NCI-H187 treated with DMSO at 0.1 percent for 48 hours (cell line): ENCODE results near the gene FRZB.

Experiments used
- DNase-seq: peaks from one replicate; lab custom pipeline; 2025; lab: John Stamatoyannopoulos, UW

FRZB gene

DNA sequence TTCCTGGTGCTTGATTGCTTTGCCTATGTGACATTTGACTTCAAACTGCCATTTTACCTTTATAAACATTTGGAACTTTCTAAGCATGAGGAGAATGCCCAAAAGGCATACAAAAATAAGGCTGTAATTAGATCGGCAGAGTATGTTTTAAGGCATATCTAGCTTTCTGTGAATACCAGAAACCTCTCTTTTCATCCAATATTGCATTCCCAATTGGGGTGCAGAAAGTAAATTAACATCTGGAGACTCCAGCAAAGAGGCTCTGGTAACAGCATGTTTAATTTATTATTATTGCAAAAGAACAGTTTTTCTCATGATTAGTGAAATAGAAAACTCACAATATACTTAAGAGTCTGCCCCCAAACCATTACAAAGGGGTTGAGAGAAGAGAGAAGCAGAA, 32.1 kb downstream of the FRZB start:
- DNase-seq, result no peak

DNA sequence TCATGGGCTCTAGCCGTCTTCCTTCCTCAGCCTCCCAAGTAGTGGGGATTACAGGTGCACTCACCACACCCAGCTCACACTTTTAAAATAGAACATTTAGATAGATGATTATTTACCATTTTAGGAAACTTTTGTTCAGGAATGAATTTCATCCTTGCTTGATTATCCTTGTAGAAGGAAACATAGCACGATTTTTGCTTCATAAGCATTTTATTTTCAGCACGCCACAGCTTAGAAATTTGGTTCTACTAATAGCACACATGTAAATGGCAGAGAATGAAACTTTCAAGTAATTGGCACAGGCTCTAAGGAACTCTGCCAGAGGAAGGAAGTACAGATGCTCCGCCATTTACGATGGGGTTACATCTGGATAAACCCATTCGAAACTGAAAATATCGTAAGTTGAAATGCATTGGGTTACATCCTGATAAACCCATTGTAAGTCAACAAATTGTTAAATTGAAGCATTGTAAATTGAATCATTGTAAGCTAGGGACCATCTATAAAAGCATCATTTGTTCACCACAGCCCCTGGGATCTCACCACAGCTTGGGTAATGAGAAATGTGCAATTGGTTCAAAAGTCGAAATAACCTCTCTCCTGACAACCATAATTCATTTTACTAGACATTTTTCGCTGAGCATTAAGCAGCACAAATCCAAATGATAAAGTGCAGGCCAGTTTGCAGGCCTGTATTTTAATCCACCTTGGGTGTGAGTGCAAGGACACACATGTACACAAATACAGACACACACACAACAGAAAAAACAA, 33.2 kb downstream of the FRZB start:
- no peak for DNase-seq

DNA sequence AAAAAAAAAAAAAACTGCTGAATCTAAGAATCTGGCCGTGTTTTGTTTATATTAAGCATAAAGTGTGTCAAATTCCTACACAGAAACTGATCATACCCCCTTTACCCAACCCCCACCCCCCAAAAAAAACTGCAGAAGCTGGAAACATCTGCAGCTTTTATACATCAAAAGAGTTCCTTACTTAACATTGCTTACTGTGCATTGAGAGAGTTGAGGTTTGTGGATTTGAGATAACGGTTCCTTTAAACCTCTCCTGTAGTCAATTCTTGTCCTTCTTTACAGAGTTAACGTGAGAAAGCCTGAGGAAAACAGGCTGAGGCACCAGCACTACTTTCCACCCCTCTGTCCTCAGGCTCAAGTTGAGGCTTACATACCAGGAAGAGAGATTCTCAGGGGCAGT, 34.5 kb downstream of the FRZB start:
- no peak for DNase-seq

DNA sequence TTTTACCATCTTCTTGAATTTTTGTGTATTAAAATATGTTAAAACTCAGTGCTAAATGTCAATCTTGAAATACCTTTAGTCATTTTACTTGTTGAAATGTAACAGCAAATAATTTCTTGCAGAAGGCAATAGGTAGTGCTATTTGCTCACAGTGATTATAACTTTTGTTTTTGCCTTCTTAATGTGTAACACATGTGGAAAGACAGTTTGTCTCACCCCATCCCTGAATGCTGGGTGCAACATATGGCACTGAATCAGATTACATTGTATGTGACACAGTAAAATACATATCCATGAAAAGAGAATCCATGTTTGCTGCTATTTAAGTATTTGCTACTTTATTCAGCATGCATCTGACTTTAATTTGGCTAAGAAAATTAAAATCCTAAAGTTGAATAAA, 35.3 kb downstream of the FRZB start:
- no peak for DNase-seq

DNA sequence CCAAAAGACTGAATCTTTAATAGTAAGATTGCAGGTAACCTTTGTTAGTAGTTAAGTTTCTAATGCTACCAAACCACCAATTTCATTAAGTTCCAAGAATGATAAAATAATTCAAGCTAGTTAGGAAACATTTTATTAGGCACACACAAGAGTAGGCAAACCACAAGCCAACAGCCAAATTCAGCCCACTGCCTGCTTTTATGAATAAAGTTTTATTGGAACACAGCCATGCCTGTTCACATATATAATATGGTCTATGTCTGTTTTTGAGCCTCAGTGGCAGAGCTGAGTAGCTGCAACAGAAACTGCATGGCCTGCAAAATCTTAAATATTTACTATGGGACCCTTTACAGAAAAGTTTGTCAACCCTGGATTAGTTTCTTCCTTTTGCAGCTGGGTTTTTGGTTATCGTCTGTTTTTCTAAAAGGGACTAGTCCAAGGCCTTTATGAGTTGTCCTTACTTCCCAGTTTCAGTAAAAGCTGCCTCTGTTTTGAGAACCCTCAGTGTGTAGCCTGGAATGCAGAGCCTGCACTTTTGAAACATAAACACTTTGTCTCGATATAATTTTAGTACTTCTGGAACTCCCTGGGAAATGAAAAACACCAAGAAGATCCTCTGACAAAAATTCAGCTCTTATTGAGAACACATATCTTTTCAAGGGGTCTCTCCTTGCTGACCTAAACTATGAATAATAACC, 39.1 kb downstream of the FRZB start:
- DNase-seq, result no peak

DNA sequence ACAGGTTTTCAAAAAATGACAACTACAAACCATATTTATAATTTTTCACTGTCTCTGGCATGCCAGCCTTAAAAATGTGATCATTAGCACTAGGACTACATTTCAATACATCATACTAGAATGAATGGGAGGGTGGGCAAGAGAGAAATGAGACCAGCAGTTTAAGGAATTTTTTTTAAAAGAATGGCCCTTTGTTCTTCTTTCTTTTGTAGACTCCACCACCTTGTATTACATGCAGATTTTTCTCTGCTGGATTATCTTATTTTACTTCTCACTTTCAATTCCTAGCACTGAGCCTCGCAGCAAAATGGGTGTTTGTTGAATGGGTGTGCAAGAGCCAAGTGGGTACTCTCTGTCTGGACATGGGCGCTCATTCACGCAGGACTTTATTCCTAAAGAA, 39.9 kb downstream of the FRZB start:
- no peak for DNase-seq

DNA sequence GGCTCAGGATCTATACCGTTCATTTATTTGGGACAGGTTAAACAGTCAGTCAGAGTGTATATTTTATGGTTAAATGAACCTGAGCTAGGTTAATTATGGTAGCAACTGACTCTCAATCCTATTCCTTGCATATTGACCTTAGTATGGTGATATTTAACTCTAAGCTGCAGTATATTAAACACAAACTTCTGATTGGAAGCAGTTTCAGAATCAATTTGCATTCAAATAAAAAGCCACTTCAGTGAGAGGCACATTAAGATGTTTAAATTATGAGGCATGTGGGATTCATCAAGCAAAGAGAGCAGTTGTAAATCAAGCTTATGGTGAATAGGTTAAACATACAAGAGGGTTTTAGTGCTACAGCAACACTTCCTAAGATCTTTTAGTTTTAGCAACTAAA, 40.4 kb downstream of the FRZB start:
- no peak for DNase-seq

DNA sequence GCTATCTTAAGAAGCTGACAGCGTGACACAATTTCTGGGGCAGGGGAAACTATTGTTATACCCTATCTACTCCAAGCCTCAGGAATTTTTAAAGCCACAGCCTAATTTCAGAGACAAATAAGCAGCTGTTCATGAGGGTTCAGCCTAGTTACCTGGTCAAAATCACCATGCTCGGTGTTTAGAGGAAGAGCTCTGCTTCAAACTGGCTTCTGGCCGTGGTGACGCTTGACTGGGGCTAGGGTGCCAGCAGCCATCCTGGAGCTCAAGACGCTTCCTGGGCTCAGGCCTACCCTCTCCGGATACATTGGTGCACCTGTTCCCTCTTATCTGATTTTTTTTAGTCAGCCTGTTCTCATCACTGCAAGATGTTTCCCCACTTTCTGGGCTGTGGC, 41.7 kb downstream of the FRZB start:
- DNase-seq, result no peak

DNA sequence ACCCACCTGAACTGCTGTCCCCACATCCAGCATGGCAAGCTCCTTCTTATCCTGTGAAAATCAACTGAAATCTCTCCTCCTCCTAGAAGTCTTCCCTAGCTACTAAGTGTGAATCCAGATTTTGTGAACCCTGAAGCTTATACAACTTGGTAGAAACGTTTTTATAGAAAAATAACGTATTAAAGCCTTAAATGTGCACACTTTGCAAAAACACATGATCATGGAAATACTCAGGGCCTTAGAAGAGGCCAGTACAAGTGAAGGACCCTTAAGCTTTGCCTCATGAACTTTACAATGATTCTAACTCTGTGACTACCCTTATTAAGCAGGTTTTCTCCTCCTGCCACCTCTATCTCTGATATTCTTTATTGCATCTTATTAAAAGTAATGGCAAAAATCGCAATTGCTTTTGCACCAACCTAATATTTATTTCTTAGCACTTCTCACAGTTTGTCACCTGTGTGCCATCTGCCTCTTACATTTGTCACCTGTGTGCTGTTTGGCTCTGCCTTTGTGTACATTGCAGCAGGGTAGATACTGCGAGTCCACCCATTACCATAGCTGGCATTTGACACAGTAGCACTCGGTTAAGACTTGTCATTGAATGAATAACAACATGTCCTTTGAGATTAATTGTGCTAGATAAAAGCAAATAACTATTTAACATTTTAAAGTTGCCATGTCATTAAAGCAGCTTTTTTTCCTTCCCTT, 42.2 kb downstream of the FRZB start:
- DNase-seq, result no peak

DNA sequence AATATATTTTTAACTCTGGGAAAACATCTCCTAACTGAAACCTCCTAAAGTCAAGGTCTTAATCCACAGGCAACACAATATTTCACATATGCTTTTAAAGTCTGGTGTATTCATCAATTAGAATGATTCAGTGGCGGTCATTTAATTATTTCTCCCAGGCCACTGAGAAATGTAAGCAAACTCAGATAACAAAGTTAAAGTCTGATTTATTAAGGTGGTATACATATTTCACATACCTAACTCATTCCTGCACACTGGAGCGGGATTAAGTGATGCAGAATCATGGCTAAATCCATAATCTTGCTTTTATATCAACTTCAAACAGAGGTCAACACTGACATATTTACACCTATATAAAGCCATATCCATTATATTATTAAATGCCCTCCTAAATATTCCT, 43.7 kb downstream of the FRZB start:
- DNase-seq, result no peak

DNA sequence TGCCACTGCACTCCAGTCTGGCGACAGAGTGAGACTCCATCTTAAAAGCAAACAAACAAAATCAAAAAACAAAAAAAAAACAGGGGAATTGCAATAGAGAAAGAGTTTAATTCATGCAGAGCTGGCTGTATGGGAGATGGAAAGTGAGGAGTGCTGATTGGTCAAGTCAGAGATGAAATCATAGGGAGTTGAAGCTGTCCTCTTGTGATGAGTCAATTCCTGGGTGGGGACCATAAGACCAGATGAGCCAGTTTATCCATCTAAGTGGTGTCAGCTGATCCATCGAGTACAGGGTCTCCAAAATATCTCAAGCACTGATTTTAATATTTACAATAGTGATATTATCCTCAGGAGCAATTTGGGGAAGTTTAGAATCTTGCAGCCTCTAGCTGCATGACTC, 45.3 kb downstream of the FRZB start:
- no peak for DNase-seq

DNA sequence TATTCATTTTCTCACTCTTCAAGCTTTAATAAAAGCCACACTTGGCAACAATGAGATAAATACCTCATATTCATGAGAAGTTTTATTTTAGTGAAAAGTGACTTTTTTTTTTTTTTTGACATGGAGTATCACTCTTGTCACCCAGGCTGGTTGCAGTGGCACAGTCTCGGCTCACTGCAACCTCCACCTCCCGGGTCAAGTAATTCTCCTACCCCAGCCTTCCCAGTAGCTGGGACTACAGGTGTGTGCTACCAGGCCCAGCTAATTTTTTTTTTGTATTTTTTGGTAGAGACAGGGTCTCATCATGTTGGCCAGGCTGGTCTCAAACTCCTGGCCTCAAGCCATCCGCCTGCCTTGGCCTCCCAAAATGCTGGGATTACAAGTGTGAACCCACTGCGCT, 47.0 kb downstream of the FRZB start:
- DNase-seq, result no peak

DNA sequence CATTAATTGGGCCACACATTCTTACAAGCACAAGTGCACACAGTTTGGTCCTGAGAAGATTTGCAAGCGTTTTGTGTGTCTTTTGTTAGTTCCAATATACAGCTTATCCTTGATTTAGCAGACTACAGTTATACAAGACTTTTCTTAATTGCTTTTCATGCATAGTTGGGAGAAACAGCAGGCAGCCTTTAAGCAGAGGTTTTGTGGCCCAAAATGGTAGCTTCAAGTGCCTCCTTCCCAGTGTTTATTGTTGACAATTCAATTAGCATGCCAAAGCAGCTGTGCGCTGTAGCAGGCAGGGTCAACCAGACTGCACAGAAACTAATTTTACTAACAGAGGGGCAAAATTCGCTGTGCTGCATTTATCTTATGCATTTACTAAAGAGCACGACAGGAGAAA, 47.5 kb downstream of the FRZB start:
- DNase-seq, result peak; percentile 51

DNA sequence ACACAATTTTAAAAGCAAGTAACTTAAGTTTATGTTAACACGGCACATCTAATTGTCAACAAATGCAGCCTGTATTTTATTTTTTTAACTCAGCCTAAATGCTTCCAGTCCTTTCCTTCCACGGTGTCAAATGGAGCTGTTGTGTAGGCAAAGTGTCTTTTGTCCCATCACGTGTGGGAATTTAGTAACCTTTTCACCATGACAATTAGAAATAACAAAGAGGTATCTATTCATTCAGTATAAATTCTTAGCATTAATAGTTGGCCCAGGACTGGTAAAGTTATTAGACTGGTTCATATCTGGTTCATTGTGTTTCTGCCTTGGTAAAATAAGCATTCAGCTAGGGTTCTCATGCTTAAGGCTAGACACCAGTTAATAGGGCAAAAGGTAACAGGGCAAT, 47.9 kb downstream of the FRZB start:
- no peak for DNase-seq

DNA sequence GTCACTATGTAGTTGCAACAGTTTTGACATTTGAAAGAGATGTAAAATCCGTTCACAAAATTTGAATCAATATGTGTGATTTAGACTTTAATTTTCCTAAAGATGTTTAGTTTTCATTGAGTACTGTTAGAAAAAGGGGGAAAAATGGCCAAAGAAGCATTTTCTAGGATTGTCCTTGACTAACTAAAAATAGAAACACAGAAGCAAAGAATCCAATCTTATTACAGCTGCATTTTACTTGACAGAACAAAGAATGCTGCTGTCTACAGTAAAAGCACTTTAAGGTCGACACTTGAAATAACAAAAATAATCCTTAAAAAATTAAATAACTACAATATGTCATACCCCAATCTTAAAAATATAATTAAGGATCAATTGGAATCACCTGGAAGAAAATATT, 48.9 kb downstream of the FRZB start:
- no peak for DNase-seq

DNA sequence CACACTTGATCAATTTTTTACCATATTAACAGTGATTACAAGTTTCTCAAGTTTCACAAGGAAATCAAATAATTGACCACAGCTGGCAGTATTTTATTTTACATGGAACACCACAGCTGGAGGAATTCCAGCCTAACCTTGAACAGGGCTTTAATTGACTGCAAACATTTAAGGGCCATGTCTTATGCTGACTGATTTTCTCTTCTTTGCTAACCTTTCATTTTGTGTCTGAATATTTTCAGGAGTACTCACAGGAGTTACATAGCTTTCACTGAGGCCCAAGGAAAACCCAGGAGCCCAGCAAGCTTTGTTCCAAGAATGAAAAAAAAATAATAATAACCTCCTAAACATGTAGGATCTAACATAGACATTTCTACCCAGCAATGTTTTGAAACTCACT, 49.6 kb downstream of the FRZB start:
- DNase-seq, result no peak

DNA sequence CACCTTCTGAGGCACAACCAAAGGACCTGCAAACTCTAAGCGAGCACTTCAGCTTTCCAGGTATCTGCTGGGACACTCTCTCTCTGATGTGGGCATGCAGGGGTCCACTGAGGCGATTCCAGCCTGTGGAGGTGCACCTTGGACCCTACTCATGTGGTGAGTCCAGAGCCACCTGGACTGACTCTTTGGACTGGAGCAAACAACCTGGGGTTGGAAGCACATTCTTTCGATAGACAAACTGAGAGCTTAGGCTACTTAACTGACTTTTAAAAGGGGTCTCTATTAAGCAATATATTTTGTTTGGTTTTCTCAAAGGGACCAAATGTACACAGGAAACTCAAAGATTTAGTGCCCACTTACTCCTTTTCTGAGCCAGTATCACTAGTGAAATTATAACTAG, 51.6 kb downstream of the FRZB start:
- DNase-seq, result no peak

DNA sequence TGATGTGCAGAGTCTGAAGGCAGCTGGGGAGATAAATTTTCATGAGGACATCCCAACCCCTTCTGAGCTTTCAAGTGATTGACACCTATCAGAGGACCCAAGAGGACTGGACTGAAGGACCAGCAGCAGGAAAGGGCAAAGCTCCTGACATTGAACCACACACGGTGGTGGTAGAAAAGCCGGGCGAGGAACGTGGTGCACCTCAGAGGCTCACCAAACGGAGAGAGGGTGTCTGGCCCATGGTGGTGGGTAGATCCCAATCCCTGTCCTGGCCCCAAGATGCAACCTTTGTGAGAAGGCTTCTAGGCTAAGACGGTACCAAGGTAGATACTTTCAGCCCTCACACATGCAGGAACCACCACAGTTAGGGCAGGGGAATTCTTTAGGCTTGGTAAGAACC, 52.1 kb downstream of the FRZB start:
- DNase-seq, result no peak

DNA sequence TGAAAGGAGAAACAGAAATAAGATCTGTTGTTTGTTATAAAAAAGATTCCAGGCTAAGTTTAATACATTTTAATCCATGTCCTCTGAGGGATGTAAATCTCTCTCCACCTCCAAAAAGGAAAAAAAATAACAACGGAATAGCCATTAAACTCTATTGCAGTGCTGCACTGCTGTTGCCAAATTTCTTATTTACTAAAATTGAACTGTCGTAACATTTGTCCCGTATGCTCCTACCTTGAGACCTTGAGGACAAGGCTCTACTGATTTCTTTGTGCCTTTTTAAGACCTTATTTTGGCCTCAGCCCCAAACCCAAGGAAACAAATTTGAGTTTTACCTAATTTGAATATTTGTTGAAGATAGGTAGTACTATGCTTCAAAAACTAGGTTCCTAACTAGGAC, 56.4 kb downstream of the FRZB start:
- DNase-seq, result no peak

DNA sequence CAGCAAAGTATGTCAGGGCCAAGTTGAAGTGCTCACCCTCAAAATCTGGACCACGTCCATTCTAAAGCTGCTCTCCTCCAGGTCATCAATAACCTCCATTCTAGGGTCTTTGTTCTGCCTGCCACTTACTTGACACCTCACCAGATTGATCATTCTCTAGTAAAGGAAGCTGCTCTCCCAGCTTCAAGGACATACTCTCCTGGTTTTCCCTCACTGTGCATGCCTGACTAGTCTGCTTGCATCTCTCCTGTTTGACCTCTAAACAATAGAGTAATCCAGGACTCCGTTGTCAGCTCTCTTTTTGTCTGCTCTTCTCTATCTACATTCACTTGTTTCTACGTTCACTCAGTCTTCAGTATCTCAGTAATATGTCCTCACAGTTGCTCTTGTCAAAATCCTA, 59.1 kb downstream of the FRZB start:
- no peak for DNase-seq

DNA sequence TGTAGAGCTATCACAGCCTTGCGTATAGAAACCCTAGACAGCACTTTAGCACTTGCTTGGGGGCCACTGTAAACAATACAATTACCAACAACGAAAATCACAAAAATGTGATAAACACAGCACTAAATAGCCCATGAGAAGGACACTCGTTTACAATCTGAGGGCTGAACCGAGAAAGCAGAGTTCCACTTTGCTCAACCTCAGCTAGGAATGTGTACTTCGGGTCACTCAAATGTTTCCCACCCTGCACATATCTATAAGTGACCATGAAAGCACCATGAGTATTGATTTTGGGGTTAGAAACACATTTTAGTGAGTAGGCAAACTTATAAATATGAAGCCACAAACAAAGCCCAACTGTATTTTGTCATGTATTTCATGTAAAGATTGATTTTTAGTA, 62.3 kb downstream of the FRZB start:
- DNase-seq, result no peak

DNA sequence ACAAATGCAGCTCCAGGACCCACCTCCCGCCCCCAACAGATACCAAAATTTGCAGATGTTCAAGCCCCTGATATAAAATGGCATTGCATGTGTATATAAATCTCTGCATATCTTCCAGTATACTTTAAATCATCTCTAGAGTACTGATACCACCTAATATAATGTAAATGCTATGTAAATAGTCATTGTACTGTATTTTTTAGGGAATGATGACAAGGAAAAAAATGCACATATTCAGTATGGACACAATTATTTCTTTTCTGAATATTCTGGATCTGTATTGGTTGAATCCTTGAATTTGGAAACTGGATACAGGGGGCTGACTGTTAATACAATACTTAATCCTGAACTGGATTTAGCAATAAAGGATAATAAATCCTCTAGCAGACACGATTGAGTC, 67.7 kb downstream of the FRZB start:
- no peak for DNase-seq

DNA sequence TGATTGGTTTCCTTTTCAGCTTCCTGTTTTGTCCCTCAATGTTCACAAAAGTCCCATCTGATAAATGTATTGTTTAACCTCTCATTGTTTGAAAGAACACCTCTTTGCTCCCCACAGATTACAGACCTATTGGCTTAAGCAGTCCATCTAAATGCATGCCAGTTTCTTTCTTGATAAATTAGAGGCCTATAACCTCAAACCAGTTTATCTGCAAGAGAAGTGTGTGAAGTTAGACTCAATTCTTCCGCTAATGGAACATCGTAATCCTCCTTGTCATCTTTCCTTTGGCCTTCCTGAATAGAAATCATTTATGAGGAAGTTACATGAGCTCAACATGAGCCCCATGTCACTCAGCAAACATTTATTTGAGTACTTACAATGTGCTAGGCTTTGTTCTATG, 74.0 kb downstream of the FRZB start:
- DNase-seq, result no peak
